Rectal smooth muscle tissue (tissue), 1 donor: ENCODE data around the gene ASAP2.

ENCODE experiments used
- H3K27ac ChIP-seq: one replicate; pipeline ENCODE4 v1.7.0; 2013; ENCODE audit warnings: low read depth, low read length, inconsistent platforms
- H3K27me3 ChIP-seq: one replicate; pipeline ENCODE4 v1.7.0; 2013; ENCODE audit warnings: low read length; ENCODE audit not compliant: control insufficient read depth, insufficient read depth
- H3K36me3 ChIP-seq: one replicate; pipeline ENCODE4 v1.7.0; 2013; ENCODE audit warnings: low read length; ENCODE audit not compliant: control insufficient read depth, insufficient read depth
- H3K4me1 ChIP-seq: one replicate; pipeline ENCODE4 v1.7.0; 2013; ENCODE audit warnings: low read length; ENCODE audit not compliant: control insufficient read depth, insufficient read depth
- H3K4me3 ChIP-seq: one replicate; pipeline ENCODE4 v1.7.0; 2013; ENCODE audit warnings: low read length
- H3K9ac ChIP-seq: one replicate; pipeline ENCODE4 v1.7.0; 2013; ENCODE audit warnings: low read length

ASAP2 gene

DNA sequence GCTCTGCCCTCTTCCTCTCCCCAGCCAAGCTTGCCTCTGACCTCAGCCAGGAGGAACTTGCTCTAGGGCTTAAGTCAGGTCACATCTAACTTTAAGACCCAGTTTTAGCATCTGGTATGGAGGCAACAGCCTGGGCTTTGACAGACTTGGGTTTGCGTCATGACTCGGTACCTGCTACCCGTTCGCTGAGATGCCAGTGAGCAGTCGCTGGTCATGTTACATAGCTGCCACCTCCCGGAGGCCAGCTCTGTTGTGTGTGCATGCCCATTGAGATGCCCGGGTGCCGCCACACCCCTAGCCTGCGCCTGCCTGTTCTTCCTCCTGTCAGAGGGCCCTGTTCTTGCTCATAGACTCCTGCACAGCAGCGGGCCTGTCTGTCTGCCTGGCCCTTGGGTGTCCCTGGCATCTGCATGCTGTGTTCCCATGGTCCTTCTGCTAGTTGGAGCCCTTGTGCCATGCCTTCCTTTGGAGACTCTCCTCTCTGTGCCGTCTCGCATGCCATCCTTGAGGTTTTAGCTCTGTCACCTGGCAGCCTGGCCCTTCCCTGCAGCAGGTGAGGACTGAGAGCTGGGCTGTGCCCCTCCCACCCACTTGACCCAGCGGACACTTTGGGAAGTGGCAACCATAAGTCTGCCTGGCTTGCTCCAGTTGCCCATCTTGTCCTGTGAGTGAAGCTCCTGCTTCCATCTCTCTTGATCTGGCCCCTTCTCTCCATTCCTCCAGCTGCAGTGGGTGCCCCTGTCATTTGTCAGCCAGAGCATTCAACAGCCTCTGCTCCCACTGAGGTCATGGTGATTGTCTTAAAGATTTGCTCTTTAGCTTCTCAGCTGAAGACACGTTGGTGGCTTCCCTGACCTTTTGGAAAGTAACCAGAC lies 24.9 kb downstream of the ASAP2 start:
- Histone ChIP-seq H3K27me3 (no peaks in the 10 kb centered on the region), H3K4me3 (peak overlapping the region; percentile 2), H3K9ac (no peak overlapping the region), H3K27ac (peak overlapping the region; percentile 64), H3K4me1 (peaks cover 48% of the 10 kb centered on the region), H3K36me3 (no peaks in the 10 kb centered on the region)

DNA sequence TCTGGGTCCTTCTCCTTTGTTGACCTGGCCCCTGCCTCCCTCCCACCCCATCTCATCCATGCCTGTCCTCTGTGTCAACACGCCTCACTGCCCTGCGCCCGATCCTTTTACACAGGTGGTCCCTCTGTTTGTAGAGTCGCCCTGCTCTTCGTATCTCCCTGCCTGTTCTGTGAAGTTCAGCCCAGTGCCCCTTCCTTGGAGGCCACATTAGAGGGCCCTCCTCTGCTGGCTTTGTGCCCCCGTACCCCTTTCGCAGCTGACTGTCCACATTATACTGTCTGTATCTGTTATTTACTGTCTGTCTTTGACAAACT lies 25.5 kb downstream of the ASAP2 start:
- H3K27ac ChIP-seq, result no peak overlapping the region
- H3K4me3 ChIP-seq, result no peak overlapping the region

DNA sequence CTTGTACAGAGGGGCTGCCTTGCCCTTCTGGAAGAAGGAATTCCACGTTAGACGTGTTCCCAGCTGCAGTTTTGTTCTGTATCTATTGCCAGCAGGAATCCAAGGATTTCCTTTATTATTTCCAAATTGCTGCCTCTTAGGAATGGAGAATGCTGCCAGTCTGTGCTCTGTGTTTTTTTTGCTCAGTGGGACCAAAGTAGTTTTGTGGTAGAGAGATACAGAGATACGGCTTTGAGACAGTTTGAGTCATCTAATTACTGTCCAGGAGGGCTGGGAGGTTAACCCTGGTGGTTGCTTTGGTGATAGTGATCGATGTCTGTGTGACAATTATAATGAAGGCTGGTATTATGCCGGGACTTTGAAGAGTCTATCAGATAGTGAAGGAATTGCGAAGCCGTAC lies 26.3 kb downstream of the ASAP2 start:
- Histone ChIP-seq H3K27me3 (no peaks in the 10 kb centered on the region), H3K9ac (no peak overlapping the region), H3K27ac (no peak overlapping the region), H3K4me3 (no peak overlapping the region), H3K4me1 (peaks cover 48% of the 10 kb centered on the region), H3K36me3 (no peaks in the 10 kb centered on the region)

More for the DNA sequence above, 25.5 kb downstream of the ASAP2 start:
- H3K27me3 ChIP-seq, result no peaks in the 10 kb centered on the region
- peaks cover 48% of the 10 kb centered on the region for H3K4me1 ChIP-seq
- H3K36me3 ChIP-seq, result no peaks in the 10 kb centered on the region
- H3K9ac ChIP-seq, result no peak overlapping the region

DNA sequence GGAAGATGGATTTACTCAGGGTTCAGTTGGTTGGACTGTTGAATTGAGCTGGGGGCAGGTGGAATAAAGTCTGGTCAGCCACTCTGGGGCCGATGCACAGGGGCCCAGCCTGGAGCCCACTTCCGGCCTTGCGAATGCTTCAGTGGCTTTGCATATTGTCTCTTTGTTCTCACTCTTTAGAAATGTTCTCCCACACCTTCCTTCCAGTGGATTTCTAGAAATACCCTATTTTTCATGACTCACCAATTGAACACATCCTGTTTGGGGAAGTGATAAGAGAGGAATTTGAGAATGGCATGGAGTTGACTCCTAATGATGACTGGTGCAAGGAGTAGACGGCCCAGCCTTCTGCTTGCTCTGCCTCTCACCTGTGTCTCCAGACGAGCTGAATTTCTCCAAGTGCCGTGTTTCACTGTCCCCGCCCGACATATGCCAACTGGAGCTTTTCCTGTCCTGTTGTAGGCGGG lies 28.1 kb downstream of the ASAP2 start:
- no peak overlapping the region for H3K4me3 ChIP-seq
- no peaks in the 10 kb centered on the region for H3K27me3 ChIP-seq
- no peaks in the 10 kb centered on the region for H3K36me3 ChIP-seq
- H3K27ac ChIP-seq, result peak overlapping the region; percentile 60
- H3K9ac ChIP-seq, result no peak overlapping the region
- H3K4me1 ChIP-seq, result peaks cover 54% of the 10 kb centered on the region

DNA sequence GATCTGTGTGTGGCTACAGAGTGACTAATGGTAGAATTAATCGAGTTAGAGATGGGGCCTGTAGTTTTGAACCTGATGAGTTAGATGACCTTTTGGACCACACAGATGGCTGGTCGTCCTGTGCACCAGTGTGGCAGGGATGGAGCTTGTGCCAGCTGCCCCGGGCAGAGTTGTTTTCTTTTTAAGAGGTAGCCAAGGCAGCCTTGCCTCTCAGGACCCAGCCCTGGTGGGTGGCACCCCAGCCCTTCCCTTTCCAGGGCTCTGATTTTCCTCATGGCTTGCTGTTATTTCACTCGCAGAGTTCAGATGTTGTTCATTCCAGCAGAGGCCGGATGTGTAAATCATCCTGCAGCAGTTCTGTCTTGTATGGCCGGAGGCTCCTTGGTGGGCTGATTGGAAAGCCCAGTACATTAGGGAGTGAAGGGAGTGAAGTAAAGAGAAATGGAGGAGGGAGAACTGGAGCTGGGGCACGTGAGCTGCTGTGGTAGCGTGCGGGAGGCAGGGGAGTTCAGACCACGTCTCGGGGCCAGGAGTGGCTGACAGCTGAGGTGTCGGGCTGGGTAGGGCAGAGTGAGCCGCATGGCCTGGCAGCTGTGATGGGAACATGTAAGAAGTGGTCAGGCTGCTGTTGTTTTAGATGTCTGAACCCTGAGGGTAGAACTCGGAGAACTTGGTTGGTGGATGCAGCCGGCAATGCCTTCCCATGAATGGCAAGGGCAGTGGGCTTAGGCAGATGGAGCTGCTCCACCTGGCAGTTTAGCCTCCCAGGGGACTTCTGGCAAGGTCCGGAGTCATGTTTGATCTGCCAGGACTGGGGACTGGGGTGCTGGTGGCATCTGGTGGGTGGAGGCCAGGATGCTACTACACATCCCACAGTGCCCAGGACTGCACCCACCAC lies 28.8 kb downstream of the ASAP2 start:
- Histone ChIP-seq H3K4me1 (peaks cover 48% of the 10 kb centered on the region), H3K9ac (no peak overlapping the region), H3K36me3 (no peaks in the 10 kb centered on the region), H3K27ac (peak overlapping the region; percentile 60), H3K4me3 (peak overlapping the region; percentile 17), H3K27me3 (no peaks in the 10 kb centered on the region)

DNA sequence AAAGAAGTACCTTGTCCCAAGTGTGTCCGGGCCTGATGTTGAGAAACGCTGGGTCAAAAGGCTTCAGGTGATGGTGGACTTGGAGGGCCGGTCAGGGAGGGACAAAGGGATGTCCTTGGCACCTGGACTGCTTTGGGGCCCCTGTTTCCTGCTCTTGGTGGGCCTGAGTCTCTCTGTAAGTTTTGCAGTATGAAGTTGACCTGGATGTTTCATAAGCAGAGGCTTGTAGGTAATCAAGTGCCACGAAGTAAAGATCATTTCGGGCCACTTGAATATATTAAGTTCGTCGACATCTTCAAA lies 29.4 kb downstream of the ASAP2 start:
- no peaks in the 10 kb centered on the region for H3K27me3 ChIP-seq
- peak overlapping the region; percentile 60 for H3K27ac ChIP-seq
- peaks cover 42% of the 10 kb centered on the region for H3K4me1 ChIP-seq
- H3K4me3 ChIP-seq, result peak overlapping the region; percentile 17
- no peak overlapping the region for H3K9ac ChIP-seq
- H3K36me3 ChIP-seq, result no peaks in the 10 kb centered on the region

DNA sequence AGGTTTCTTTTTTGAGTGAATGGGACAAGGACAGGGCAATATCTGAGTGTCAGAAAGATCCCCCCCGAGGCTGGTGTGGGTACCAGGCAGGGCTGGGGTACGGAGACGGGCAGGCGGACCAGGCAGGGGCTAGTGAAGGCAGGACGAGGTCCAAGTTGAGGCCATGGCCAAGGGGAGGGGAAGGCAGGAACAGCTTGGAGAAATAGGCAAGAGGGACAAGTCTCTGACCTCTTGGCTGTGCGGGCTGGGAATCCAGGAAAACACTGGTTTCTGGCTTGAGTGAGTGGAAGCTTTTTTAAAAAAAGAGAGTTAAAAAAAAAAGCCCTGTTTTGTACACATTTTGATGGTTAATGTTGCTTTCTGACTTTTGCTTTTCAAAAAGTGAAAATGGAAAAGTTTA lies 30.3 kb downstream of the ASAP2 start:
- Histone ChIP-seq H3K27ac (peak overlapping the region; percentile 56), H3K4me1 (peaks cover 40% of the 10 kb centered on the region), H3K9ac (no peak overlapping the region)

DNA sequence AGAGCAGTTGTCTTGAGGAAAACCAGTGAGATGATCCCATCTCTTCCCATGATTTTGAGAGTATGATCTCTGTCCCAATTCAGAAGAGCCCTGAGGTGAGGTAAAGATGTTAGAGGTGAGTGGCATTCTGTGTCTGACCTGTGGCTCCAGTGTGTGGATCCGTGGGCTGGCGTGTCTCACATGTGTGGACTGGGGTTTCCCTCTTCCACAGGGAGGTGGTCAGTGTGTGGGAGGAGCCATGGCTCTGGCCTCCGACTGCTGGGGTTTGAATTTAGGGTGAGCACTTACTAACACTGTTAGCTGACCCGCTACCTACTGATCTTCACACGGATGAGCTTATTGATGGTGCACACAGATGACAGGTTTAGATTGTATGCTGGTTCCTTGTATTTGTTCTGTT lies 31.2 kb downstream of the ASAP2 start:
- Histone ChIP-seq H3K9ac (no peak overlapping the region), H3K36me3 (no peaks in the 10 kb centered on the region), H3K27ac (peak overlapping the region; percentile 27), H3K4me1 (peaks cover 34% of the 10 kb centered on the region), H3K4me3 (no peak overlapping the region), H3K27me3 (no peaks in the 10 kb centered on the region)

More for the DNA sequence above, 30.3 kb downstream of the ASAP2 start:
- H3K36me3 ChIP-seq, result no peaks in the 10 kb centered on the region
- H3K4me3 ChIP-seq, result no peak overlapping the region
- H3K27me3 ChIP-seq, result no peaks in the 10 kb centered on the region

DNA sequence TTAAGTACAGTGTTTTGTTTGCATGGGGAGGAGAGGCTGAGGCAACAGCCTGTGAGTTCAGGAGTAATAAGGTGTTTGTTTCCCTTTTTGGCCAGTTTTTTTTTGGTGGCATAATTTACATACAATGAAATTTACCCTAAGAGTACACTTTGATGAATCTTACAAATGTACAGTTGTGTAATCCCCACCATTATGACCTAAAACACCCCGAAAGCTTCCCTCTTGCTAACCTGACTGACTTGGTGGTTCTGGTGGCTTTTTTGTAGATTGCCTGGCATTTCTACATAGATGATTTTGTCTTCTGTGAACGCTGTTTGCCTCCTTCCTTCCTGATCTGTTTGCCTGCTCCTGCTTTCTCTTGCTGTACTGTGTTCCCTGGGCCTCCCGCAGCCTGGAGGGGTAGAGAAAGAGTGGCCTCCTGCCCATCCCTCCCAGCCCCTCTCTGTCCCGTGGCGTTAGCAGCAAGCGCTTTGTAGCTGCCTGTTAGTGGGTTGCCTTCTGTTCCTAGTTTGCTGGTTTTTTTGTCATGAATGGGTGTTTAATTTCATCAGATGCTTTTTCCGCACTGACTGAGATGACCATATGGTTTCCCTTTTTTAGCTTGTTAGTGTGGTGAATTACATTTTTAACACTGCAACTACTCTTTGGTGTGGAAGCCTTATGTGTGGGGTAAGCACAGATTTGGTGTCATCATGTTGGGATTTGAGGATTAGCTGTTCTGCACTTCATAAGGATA lies 32.1 kb downstream of the ASAP2 start:
- Histone ChIP-seq H3K4me1 (peaks cover 34% of the 10 kb centered on the region), H3K27ac (no peak overlapping the region), H3K4me3 (no peak overlapping the region), H3K27me3 (no peaks in the 10 kb centered on the region), H3K9ac (no peak overlapping the region), H3K36me3 (no peaks in the 10 kb centered on the region)

DNA sequence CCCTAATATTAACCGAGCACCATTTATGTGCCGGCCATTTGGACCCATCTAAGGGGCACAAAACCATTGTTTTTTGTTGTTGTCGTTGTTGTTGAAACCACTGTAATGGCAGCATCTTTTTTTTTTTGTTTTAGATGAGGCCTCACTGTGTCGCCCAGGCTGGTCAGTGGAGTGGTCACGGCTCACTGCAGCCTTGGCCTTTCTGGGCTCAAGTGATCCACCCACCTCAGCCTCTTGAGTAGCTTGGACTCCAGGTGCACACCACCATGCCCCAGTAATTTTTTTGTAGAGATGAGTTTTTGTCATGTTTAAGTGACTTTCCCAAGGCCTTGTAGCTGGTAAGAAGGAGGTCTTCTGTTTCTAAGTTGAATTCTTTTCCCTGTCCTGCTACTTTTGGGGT lies 33.0 kb downstream of the ASAP2 start:
- Histone ChIP-seq H3K27me3 (no peaks in the 10 kb centered on the region), H3K27ac (no peak overlapping the region)

DNA sequence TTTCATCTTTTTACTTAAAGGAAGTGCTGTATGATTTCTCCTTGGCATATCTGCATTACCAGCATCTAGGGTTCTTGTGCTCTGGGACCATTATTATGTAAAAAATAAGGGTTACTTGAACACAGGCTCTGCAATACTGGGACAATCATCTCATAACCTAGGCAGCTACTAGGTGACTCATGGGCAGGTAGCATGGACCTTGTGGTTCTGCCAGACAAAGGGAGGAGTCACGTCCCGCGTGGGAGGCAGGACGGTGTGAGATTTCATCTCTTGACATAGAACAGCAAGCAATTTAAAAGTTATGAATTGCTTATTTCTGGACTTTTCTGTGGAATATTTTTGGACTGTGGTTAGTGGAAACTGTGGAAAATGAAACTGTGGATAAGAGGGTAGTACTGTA lies 34.1 kb downstream of the ASAP2 start:
- no peak overlapping the region for H3K4me3 ChIP-seq
- H3K27ac ChIP-seq, result peak overlapping the region; percentile 14
- peaks cover 16% of the 10 kb centered on the region for H3K4me1 ChIP-seq

More for the DNA sequence above, 33.0 kb downstream of the ASAP2 start:
- Histone ChIP-seq H3K4me1 (peaks cover 27% of the 10 kb centered on the region), H3K4me3 (no peak overlapping the region), H3K9ac (no peak overlapping the region), H3K36me3 (no peaks in the 10 kb centered on the region)

DNA sequence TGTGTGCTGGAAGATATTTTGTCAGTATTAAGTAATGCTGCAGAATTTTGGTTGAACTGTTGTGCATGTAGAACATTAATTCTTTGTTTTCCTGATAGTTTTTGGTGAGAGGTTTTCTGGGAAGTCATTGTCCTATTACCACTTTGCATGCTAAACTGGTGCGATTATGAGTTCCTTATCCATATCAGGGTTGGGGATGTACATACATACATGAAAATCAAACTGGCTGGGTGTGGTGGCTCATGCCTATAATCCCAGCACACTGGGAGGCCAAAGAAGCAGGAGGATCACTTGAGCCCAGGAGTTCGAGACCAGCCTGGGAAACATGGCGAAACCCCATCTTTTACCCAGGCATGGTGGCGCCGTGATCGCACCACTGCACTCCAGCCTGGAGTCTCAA lies 34.6 kb downstream of the ASAP2 start:
- H3K9ac ChIP-seq, result no peak overlapping the region
- H3K4me3 ChIP-seq, result no peak overlapping the region
- H3K27ac ChIP-seq, result no peak overlapping the region
- H3K27me3 ChIP-seq, result no peaks in the 10 kb centered on the region
- peaks cover 12% of the 10 kb centered on the region for H3K4me1 ChIP-seq
- H3K36me3 ChIP-seq, result no peaks in the 10 kb centered on the region

More for the DNA sequence above, 34.1 kb downstream of the ASAP2 start:
- no peaks in the 10 kb centered on the region for H3K36me3 ChIP-seq
- H3K27me3 ChIP-seq, result no peaks in the 10 kb centered on the region
- no peak overlapping the region for H3K9ac ChIP-seq
